Measurements from ENCODE around the gene GPAT2.
"Not testable (repeated sequence)": the region's sequence is repeated elsewhere in the genome, so short reads cannot be mapped to it uniquely, and the experiment has no call there.

DNA sequence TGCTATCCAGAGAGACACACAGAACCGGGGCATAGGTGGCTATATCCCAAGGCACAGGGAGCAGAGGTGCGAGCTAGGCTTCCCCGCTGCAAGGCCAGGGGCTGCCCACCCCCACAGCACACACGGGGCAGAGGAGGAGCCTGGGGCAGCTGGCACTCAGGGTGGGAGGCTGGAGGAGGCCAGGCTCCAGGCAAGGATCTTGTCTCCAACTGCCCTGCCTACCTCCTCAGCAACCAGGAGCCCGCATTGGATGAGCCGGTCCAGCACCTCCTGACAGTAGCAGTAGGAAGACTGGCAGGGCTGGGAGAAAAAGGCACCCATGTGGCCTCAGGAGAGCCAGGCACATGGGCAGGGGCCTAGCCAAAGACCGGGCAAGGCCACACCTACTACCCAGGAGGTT lies 11.0 kb downstream of the GPAT2 start:
- TF ChIP-seq, protein P1, sequence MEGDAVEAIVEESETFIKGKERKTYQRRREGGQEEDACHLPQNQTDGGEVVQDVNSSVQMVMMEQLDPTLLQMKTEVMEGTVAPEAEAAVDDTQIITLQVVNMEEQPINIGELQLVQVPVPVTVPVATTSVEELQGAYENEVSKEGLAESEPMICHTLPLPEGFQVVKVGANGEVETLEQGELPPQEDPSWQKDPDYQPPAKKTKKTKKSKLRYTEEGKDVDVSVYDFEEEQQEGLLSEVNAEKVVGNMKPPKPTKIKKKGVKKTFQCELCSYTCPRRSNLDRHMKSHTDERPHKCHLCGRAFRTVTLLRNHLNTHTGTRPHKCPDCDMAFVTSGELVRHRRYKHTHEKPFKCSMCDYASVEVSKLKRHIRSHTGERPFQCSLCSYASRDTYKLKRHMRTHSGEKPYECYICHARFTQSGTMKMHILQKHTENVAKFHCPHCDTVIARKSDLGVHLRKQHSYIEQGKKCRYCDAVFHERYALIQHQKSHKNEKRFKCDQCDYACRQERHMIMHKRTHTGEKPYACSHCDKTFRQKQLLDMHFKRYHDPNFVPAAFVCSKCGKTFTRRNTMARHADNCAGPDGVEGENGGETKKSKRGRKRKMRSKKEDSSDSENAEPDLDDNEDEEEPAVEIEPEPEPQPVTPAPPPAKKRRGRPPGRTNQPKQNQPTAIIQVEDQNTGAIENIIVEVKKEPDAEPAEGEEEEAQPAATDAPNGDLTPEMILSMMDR (IDR thresholded peaks at IDR 0.05), result not testable (repeated sequence)
- TF ChIP-seq POLR2A (IDR thresholded peaks at IDR 0.05), result not testable (repeated sequence)

All from thyroid gland (tissue), 4 donors.